Fibroblast of lung (primary cell): ENCODE measurements around the gene TRIM26.
"Not testable (repeated sequence)": the region's sequence is repeated elsewhere in the genome, so short reads cannot be mapped to it uniquely, and the experiment has no call there.

Source experiments
- CTCF ChIP-seq, 2 donors: IDR thresholded peaks in 1 of 2; conservative IDR thresholded peaks in 1 of 2; 1 replicate in 1 of 2; 2 replicates in 1 of 2; pipeline ENCODE4 v1.5.1; 2011 to 2012; ENCODE audit warnings: low read length in 2 of 2, control low read depth in 1 of 2, inconsistent platforms in 1 of 2, low read depth in 1 of 2, mild to moderate bottlenecking in 1 of 2
- EZH2 ChIP-seq: IDR thresholded peaks from 2 replicates; pipeline ENCODE4 v1.5.1; 2012; ENCODE audit warnings: low read length, control low read depth, mild to moderate bottlenecking; ENCODE audit errors: missing control alignments

GRCh38 chr6:30165238-30165637, 48.0 kb downstream of the TRIM26 start:
- TF ChIP-seq CTCF (conservative IDR thresholded peaks at IDR 0.05 in 1 of 2, IDR thresholded peaks at IDR 0.05 in 1 of 2; ENCODE audit: low read depth in 1 of 2, low read length in 2 of 2); EZH2: not testable (repeated sequence)
